OCI-LY1 (cell line): ENCODE results near the gene TTC17.
"Not testable (repeated sequence)": the region's sequence is repeated elsewhere in the genome, so short reads cannot be mapped to it uniquely, and the experiment has no call there.

Experiments
- CTCF ChIP-seq: fragments of 200-600 bp; sonication (generic), shearing (Covaris generic); IDR thresholded peaks from 2 replicates; pipeline ENCODE4 v1.5.1; 2017; ENCODE audit warnings: mild to moderate bottlenecking, antibody characterized with exemption, low read length, moderate library complexity, mixed read lengths
- EZH2 ChIP-seq: fragments of 200-600 bp; sonication (generic), shearing (Covaris generic); IDR thresholded peaks from 2 replicates; pipeline ENCODE4 v1.8.0; 2017; ENCODE audit warnings: borderline replicate concordance, mixed run types, mild to moderate bottlenecking, antibody characterized with exemption, low read length, moderate library complexity, mixed read lengths

GRCh38 chr11:43477491-43477890 is 118.8 kb downstream of the TTC17 start:
- not testable (repeated sequence) for TF ChIP-seq CTCF, EZH2
